Kidney epithelial cell (primary cell): Measurements from ENCODE around the gene GLP1R. TPM values are rescaled to one million over a fixed set of nuclear protein-coding genes. Genes with fewer than 3 reads are reported as not detected.

Source experiments
- DNase-seq: peaks from one replicate; pipeline ENCODE4 v3.0.0-alpha.2; 2010; ENCODE audit warnings: low read depth
- H3K27me3 ChIP-seq: 2 replicates; pipeline ENCODE4 v1.6.0; 2011; ENCODE audit warnings: low read length; ENCODE audit not compliant: control insufficient read depth, insufficient read depth
- H3K36me3 ChIP-seq: 2 replicates; pipeline ENCODE4 v1.5.1; 2011; ENCODE audit warnings: low read length; ENCODE audit not compliant: control insufficient read depth, insufficient read depth
- H3K4me3 ChIP-seq: 2 replicates; pipeline ENCODE4 v1.5.1; 2011; ENCODE audit warnings: low read depth, mild to moderate bottlenecking, control low read depth, low read length
- total RNA-seq: library from RNA; depleted of rRNA; stranded (reverse); fragments of >200 nt; gene quantifications from 2 replicates; pipeline ENCODE4 v1.2.3, GENCODE V29; 2015
- TF ChIP-seq, protein P1 (sequence below): IDR thresholded peaks from 2 replicates; pipeline ENCODE4 v1.5.1; 2011; ENCODE audit warnings: mild to moderate bottlenecking, moderate library complexity, low read length, control low read depth, inconsistent platforms; ENCODE audit not compliant: insufficient read depth, poor library complexity, severe bottlenecking

GLP1R gene
- total RNA-seq, 1 donor from 2014 or later: 0.17 TPM

DNA sequence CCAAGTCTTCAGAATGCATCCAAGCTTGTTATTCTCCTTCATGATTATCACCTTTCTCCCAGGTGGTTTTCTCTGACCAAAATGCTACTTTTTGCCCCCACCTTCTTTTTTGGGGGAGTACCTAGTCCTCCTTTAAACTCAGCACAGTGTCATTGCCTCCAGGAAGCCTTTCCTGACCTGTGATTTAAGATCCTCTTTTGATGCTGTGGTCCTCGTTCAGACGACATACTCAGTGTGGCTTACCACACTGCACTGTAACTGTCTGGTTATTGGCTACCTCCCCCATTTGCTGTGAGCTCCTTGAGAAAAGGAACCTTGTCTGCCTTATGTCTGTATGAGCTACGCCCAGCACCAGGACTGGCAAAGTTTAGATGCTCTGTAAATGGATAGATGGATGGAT, 51.8 kb downstream of the GLP1R start:
- H3K27me3 ChIP-seq: no peaks in the 10 kb centered on the region
- no peak for DNase-seq
- TF ChIP-seq, protein P1, sequence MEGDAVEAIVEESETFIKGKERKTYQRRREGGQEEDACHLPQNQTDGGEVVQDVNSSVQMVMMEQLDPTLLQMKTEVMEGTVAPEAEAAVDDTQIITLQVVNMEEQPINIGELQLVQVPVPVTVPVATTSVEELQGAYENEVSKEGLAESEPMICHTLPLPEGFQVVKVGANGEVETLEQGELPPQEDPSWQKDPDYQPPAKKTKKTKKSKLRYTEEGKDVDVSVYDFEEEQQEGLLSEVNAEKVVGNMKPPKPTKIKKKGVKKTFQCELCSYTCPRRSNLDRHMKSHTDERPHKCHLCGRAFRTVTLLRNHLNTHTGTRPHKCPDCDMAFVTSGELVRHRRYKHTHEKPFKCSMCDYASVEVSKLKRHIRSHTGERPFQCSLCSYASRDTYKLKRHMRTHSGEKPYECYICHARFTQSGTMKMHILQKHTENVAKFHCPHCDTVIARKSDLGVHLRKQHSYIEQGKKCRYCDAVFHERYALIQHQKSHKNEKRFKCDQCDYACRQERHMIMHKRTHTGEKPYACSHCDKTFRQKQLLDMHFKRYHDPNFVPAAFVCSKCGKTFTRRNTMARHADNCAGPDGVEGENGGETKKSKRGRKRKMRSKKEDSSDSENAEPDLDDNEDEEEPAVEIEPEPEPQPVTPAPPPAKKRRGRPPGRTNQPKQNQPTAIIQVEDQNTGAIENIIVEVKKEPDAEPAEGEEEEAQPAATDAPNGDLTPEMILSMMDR: no peak
- H3K4me3 ChIP-seq: no peak overlapping the region
- H3K36me3 ChIP-seq: no peaks in the 10 kb centered on the region

DNA sequence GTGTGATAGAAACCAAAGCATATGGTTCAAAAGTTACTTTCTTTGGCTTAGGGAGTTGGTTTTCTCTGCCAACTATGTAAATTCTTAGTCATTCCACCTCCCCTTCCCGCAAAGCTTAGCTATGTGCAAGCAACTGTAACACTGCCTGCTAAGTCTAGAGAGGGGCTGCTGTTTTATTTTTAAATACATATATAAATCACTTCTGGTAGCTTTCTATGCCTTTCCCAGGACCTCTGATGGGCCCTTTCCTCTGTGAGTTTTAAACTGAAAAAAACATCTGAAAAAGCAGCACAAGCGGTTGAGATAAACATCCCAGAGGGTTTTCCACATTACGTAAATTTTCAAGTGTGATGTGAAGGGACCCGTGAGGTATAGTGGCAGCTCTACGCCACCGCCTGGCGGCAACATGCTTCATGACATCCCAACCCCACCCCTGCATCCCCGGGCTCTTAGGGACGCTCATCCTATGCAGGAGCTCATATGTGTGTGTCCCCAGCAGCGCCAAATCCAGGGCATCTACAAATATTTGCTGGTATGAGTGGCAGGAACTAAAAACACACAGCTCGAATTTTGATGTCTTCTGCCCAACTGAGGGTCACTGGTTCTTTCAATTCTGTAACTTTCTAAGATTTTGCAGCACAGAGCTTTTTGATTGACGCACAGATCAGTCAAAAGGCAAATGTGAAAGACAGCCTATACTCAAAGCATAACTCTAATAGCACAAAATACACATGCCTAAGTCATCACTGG, 53.7 kb downstream of the GLP1R start:
- no peaks in the 10 kb centered on the region for H3K27me3 ChIP-seq
- no peak for DNase-seq
- H3K4me3 ChIP-seq: no peak overlapping the region
- H3K36me3 ChIP-seq: no peaks in the 10 kb centered on the region
- TF ChIP-seq, protein P1: peak; percentile 34

DNA sequence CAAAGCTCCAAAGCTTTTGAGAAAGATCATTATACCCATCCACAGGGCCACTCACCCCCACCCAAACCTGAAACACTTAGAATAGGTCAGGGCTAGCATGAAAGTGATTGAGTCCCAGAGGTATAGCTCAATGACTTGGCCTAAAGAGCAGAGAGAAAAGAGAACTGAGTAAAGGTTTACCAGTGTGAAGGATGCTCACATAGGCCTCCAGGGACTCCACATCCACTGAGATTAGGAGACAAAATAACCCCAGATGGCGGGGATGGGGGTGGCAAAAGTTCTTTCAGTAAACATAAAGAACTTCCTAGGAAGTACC, 54.2 kb downstream of the GLP1R start:
- Histone ChIP-seq H3K27me3 (no peaks in the 10 kb centered on the region), H3K36me3 (no peaks in the 10 kb centered on the region), H3K4me3 (no peak overlapping the region)
- no peak for DNase-seq
- TF ChIP-seq, protein P1: no peak

DNA sequence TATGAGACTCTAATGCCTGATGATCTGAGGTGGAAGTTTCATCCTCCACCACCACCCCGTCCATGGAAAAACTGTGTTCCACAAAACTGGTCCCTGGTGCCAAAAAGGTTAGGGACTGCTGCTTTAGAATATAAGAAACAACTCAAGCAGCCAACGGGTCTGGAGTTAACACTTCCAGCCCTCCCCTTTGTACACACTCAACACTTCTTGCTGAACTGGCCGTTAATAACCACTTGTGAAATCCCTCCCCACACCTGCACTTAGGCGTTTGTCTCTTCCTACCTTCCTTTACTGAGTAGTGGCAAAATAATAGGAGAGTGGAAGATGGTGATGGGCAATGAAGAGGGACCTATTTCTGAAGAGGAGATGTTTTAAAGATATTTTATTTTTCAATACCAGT, 55.9 kb downstream of the GLP1R start:
- no peak for DNase-seq
- no peaks in the 10 kb centered on the region for H3K36me3 ChIP-seq
- H3K4me3 ChIP-seq: no peak overlapping the region
- no peaks in the 10 kb centered on the region for H3K27me3 ChIP-seq
- TF ChIP-seq, protein P1: no peak

DNA sequence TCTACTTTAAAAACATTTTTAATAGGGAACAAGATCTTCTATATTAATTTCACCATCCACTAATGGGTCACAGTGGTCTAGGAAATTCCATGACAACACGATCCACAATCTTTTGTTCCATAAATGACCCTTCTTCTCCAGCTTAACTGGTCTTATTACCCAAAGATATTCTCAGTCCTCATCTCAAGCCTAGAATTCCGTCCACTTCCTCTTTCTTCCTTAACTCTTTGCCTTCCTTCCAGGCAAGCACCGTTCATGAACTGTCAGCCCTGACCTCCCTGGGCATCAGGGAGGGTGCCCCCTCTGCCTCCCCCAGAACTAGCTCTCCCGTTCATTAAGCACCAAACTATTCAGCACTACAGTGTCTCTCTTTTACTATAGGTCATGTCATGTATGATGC, 58.5 kb downstream of the GLP1R start:
- no peaks in the 10 kb centered on the region for H3K27me3 ChIP-seq
- H3K4me3 ChIP-seq: no peak overlapping the region
- no peak for DNase-seq
- TF ChIP-seq, protein P1: no peak
- no peaks in the 10 kb centered on the region for H3K36me3 ChIP-seq

DNA sequence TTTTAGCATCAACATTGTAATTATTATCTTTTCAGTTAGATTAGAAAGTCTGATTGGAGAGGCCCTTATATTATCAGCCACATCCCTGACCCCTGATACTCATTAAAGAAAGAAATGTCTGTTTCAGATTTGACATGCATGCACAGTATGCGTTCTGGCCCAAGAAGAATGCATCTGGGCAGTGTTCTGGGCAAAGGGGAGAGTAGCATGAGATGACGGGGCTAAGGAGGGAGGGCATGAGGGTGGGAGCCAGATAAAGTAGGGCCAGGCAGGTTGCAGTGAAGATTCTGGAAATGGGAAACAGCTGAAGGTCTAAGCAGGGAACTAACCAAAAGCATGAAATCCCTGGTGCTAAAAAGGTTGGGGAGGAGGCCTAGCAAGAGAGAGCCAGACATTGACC, 59.1 kb downstream of the GLP1R start:
- H3K27me3 ChIP-seq: no peaks in the 10 kb centered on the region

More for the DNA sequence above, 59.1 kb downstream of the GLP1R start:
- TF ChIP-seq, protein P1: no peak
- Histone ChIP-seq H3K36me3 (no peaks in the 10 kb centered on the region), H3K4me3 (no peak overlapping the region)
- no peak for DNase-seq
